ENCODE measurements around the gene LIN37. TPM values are rescaled to one million over a fixed set of nuclear protein-coding genes. Genes with fewer than 3 reads are reported as not detected.

LIN37 gene
- total and polyA plus RNA-seq, 4 donors, result 4.4 to 16.2 (median 13.8) TPM

DNA sequence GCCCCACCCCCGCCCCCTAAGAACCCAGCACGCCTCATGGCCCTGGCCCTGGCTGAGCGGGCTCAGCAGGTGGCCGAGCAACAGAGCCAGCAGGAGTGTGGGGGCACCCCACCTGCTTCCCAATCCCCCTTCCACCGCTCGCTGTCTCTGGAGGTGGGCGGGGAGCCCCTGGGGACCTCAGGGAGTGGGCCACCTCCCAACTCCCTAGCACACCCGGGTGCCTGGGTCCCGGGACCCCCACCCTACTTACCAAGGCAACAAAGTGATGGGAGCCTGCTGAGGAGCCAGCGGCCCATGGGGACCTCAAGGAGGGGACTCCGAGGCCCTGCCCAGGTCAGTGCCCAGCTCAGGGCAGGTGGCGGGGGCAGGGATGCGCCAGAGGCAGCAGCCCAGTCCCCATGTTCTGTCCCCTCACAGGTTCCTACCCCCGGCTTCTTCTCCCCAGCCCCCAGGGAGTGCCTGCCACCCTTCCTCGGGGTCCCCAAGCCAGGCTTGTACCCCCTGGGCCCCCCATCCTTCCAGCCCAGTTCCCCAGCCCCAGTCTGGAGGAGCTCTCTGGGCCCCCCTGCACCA, 38.9 kb downstream of the LIN37 start:
- DNase-seq (no peak), ATAC-seq (ENCODE audit: insufficient read depth, low FRiP score) (no peak)
- H3K36me3 ChIP-seq (ENCODE audit: control insufficient read depth in 4 of 4, insufficient read depth in 4 of 4, low read length in 4 of 4), result peaks cover 0 to 21% (median 12%) of the 10 kb centered on the region in 4 donors
- no peak overlapping the region for H3K9ac ChIP-seq (ENCODE audit: insufficient read depth in 1 of 2, low read length in 2 of 2)
- no peaks in the 10 kb centered on the region for H3K4me1 ChIP-seq (ENCODE audit: control insufficient read depth in 5 of 5, insufficient read depth in 5 of 5, low read length in 5 of 5)
- TF ChIP-seq, protein P1, sequence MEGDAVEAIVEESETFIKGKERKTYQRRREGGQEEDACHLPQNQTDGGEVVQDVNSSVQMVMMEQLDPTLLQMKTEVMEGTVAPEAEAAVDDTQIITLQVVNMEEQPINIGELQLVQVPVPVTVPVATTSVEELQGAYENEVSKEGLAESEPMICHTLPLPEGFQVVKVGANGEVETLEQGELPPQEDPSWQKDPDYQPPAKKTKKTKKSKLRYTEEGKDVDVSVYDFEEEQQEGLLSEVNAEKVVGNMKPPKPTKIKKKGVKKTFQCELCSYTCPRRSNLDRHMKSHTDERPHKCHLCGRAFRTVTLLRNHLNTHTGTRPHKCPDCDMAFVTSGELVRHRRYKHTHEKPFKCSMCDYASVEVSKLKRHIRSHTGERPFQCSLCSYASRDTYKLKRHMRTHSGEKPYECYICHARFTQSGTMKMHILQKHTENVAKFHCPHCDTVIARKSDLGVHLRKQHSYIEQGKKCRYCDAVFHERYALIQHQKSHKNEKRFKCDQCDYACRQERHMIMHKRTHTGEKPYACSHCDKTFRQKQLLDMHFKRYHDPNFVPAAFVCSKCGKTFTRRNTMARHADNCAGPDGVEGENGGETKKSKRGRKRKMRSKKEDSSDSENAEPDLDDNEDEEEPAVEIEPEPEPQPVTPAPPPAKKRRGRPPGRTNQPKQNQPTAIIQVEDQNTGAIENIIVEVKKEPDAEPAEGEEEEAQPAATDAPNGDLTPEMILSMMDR (IDR thresholded peaks at IDR 0.05; ENCODE audit: control extremely low read depth, extremely low read depth), result no peak
- no peak overlapping the region for H3K4me3 ChIP-seq
- H3K9me3 ChIP-seq (ENCODE audit: control insufficient read depth in 4 of 4, insufficient read depth in 3 of 4, low read length in 3 of 4), result no peaks in the 10 kb centered on the region
- H3K27ac ChIP-seq (ENCODE audit: low read depth in 1 of 2, low read length in 1 of 2), result no peak overlapping the region
- WGBS, 2 donors, result 93 to 95% methylated on average over 13 to 15 of the region's 15 CpGs
- H3K27me3 ChIP-seq (ENCODE audit: control insufficient read depth in 3 of 3, insufficient read depth in 3 of 3, low read length in 2 of 3), result no peaks in the 10 kb centered on the region

DNA sequence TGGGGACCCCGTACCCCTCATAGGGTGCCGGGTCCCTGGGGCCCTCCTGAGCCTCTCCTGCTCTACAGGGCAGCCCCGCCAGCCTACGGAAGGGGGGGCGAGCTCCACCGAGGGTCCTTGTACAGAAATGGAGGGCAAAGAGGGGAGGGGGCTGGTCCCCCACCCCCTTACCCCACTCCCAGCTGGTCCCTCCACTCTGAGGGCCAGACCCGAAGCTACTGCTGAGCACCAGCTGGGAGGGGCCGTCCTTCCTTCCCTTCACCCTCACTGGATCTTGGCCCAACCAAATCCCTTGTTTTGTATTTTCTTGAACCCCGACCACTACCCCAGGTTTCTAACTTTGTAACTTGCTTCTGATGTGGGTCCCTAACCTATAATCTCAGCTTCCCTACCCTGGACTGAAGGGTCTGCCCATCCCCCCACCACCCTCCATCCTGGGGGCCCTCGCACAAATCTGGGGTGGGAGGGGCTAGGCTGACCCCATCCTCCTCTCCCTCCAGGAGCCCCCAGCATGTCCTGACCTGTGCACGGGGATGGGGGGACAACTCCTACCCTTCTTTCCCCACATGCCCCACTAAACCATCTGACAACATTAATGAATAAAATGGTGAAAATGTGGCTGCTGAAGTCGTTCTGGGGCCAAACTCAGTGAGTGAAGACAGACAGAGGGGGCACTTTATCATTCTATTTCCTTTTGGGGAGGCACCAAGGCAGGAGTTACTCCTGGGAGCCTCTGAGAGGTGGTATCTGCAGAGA, 40.0 kb downstream of the LIN37 start:
- Histone ChIP-seq H3K4me3 (no peak overlapping the region), H3K27me3 (ENCODE audit: control insufficient read depth in 3 of 3, insufficient read depth in 3 of 3, low read length in 2 of 3) (no peaks in the 10 kb centered on the region), H3K9ac (ENCODE audit: insufficient read depth in 1 of 2, low read length in 2 of 2) (no peak overlapping the region), H3K27ac (ENCODE audit: low read depth in 1 of 2, low read length in 1 of 2) (no peak overlapping the region), H3K36me3 (ENCODE audit: control insufficient read depth in 4 of 4, insufficient read depth in 4 of 4, low read length in 4 of 4) (peaks cover 0 to 12% (median 5%) of the 10 kb centered on the region in 4 donors), H3K4me1 (ENCODE audit: control insufficient read depth in 5 of 5, insufficient read depth in 5 of 5, low read length in 5 of 5) (no peaks in the 10 kb centered on the region), H3K9me3 (ENCODE audit: control insufficient read depth in 4 of 4, insufficient read depth in 3 of 4, low read length in 3 of 4) (no peaks in the 10 kb centered on the region)
- DNase-seq (no peak), ATAC-seq (ENCODE audit: insufficient read depth, low FRiP score) (no peak)
- 84 to 90% methylated on average over 12 of the region's 12 CpGs for WGBS, 2 donors
- TF ChIP-seq, protein P1 (IDR thresholded peaks at IDR 0.05; ENCODE audit: control extremely low read depth, extremely low read depth), result no peak

DNA sequence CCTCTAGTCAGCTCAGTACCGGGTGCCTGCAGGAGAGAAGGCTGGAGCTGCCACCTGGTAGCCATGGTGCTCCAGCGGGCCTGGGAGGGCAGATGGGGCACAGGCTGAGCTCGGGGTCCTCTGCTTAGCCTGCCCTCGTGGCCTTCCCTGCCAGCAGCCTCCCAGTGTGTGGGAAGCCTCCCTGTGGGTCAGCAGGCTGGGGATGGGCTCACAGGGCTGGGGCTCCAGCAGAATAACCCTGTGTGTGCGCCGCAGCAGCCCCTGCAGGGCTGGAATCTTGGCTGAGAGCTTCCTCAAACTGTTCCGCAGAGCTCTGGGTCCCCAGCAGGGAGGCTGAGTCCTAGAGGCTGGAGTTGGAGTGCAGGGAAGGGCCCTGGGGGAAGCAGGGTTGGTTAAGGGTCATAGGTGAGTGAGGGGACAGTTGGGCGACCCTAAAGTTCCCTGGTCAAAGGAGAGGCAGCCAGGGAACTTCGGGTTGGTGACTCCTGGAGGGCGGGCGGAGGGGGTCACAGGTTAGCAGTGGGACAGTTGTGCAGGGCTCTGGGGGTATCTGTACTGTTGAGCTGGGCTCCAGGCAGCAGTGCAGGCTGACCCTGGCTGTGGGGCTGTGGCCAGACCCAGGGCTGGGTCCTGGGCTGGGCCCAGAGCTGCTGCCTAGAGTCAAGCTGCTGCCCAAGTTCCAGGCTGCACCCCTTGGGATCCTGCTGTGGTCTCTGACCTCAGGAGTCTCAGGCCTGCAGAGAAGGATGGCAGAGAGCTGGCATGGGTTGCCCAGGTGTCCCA, 41.0 kb downstream of the LIN37 start:
- no peak overlapping the region for H3K4me3 ChIP-seq
- no peak for DNase-seq
- ATAC-seq (ENCODE audit: insufficient read depth, low FRiP score), result no peak
- peaks cover 0 to 9% (median 3%) of the 10 kb centered on the region in 4 donors for H3K36me3 ChIP-seq (ENCODE audit: control insufficient read depth in 4 of 4, insufficient read depth in 4 of 4, low read length in 4 of 4)
- 87 to 92% methylated on average over 9 to 11 of the region's 11 CpGs for WGBS, 2 donors
- H3K27ac ChIP-seq (ENCODE audit: low read depth in 1 of 2, low read length in 1 of 2), result no peak overlapping the region
- TF ChIP-seq, protein P1 (IDR thresholded peaks at IDR 0.05; ENCODE audit: control extremely low read depth, extremely low read depth), result no peak
- H3K27me3 ChIP-seq (ENCODE audit: control insufficient read depth in 3 of 3, insufficient read depth in 3 of 3, low read length in 2 of 3), result no peaks in the 10 kb centered on the region
- no peaks in the 10 kb centered on the region for H3K4me1 ChIP-seq (ENCODE audit: control insufficient read depth in 5 of 5, insufficient read depth in 5 of 5, low read length in 5 of 5)
- no peaks in the 10 kb centered on the region for H3K9me3 ChIP-seq (ENCODE audit: control insufficient read depth in 4 of 4, insufficient read depth in 3 of 4, low read length in 3 of 4)
- no peak overlapping the region for H3K9ac ChIP-seq (ENCODE audit: insufficient read depth in 1 of 2, low read length in 2 of 2)

Data from lung (tissue), 12 donors.